HL-60/S4 (cell line): ENCODE data around the gene DHRS13.
"Not testable (repeated sequence)": the region's sequence is repeated elsewhere in the genome, so short reads cannot be mapped to it uniquely, and the experiment has no call there.

ENCODE experiments used
- in situ Hi-C: fragments of 300-500 bp; cut with MboI; formaldehyde crosslinking; loops from 2 replicates; pipeline ENCODE4 v1.14.3; 2022; ENCODE audit warnings: low sequenced_read_pairs

Gene DHRS13

GRCh38 chr17:28887871-28888471 is 14.9 kb downstream of the DHRS13 start:
- in situ Hi-C loops: no loop called here

DNA sequence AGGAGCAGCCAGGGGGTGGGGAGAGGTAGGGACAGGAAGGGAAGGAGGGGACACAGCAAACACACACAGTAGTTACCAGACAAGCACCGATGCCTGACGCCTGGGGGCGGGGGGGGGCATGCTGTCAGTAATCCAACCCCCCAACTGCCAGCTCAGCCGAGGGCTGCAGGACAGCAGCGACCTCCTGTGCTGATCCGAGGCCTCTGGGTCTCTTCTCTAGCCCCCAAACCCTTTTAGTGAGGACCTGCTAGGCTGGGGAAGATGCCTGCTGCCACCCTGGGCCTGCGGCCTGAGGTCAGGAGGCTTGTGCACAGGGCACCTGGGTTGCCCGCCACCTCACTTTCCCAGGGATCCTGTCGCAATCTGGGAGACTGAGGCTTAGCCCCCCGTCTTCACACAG is 16.9 kb downstream of the DHRS13 start:
- in situ Hi-C loops: no loop called here

DNA sequence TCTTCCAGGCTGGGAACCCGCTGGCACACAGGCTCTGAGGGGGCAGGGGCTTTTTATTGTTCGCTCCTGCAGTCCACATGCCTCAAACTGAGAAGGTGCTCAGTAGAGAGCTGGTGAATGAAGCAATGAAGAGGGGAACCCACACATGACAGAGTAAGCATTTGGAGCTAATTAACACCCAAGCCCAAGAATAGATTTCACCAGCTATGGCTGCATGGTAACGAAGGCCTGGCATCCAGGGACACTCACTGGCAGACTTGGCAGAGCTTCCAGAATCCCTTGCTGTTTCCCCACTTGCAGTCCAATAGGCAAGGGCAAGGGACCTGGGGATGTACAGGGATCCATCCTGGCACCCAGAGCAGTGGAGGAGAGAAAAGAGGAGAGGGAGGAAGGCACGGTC is 17.5 kb downstream of the DHRS13 start:
- in situ Hi-C loops: no loop called here

DNA sequence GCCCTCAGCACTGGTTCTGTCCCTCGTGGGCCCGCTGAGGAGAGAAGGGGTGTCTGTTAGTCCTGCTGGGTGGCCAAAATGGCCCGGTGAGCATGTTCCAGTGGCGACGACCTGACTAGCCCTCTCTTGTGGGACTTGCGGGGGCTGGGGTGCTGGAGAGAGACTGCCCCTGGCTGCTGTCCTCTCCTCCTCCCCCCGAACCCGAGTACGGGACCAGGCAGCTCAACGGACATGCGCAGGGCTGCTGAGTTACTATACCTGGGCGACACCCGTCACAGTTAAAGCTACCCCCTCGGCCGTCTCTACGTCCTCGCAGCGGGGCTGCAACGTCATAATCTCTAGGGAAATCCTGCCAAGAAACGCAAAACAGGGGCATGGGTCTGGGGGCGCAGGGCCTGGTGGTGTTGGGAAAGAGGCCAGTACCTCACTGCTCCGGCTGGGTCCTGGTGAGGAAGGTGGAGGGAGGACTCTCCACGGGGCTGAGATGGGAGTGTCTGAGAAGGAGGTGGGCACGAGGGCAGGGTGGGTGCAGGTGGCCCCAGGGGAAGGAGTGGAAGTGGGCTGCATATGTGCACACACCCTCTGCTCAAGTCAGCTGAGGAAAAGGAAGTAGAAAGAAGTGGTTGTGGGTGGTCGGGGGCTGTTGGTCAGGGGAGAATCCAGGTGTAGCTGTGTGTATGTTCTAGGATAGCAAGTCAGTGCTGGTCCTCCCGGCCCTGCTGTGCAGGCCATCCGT is 18.7 kb downstream of the DHRS13 start:
- in situ Hi-C loops: no loop called here

GRCh38 chr17:28882154-28882895 is 20.6 kb downstream of the DHRS13 start:
- in situ Hi-C loops: no loop called here

DNA sequence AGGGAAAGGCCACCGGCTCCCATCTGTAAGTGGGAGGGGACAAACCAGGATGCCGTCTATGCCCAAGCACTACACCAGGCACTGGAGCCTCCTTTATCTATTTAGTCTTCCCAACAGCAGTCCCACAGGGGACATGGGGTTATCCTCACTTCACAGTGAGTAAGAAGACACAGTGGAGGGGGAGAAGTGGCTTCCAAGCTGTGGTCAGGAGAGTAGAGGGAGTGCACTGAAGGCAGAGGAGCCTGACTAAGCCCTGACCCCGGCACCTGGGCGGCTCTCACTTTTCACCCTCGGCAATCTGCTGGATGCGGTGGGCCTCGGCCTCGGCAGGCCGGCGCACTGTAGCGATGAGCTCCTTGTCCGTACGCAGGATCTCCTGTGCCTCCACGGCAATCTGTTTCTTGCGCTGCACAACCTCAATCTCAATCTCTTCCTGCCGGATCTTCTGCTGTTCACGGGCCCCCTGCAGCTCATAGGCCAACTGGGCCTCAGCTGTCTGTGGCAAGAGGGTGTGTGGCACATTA is 21.3 kb downstream of the DHRS13 start:
- in situ Hi-C loops: no loop called here

GRCh38 chr17:28880572-28880945 is 22.3 kb downstream of the DHRS13 start:
- in situ Hi-C loops: no loop called here

DNA sequence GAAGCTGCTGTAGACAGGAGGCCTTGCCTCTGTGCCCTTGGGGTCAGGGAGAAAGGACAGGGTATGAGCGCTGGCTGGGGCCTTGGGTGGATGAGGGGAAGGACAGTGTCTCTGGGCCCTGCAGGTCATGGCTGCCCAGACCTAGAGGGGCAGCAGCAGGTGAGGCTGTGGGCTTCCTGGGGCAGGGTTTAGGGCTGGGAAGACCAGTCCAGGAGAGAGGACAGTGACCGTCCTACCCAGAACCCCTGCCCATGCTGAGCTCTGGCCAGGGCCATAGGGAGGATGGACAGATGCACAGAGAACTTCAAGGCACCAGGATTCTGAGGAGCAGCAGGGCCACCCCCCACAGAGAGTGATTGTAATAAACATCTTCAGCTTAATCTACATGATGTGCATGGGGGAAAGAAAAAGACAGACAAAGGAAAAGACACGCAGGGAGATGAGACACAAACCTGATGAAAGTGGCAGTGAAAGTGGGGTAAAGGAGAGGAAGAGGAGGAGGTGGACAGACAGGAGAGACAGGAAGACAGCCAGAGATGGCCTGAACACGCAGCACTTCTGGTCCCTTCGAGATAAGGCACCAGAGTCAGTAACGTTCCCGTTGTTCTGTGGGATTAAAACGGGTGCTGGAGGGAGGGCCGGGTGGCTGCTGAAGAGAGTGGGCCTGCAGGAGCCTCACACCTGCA is 22.9 kb downstream of the DHRS13 start:
- in situ Hi-C loops: no loop called here

DNA sequence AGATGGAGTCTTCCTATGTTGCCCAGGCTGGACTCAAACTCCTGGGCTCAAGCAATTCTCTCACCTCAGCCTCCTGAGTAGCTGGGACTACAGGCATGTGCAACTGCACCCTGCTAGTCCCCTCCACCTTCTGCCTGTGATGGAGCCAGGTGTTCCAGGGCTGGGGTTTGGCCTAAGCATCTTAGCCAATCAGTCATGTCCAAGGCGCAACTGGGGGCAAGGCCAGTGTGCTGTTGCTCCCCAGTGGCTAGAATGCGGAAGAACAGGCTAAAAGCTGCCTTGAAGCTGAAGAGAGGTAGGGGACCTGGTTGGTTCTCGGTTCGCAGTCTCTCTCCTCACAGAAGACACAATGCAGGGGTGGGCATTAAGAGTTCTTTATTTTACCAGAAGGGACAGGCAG is 23.9 kb downstream of the DHRS13 start:
- in situ Hi-C loops: no loop called here

DNA sequence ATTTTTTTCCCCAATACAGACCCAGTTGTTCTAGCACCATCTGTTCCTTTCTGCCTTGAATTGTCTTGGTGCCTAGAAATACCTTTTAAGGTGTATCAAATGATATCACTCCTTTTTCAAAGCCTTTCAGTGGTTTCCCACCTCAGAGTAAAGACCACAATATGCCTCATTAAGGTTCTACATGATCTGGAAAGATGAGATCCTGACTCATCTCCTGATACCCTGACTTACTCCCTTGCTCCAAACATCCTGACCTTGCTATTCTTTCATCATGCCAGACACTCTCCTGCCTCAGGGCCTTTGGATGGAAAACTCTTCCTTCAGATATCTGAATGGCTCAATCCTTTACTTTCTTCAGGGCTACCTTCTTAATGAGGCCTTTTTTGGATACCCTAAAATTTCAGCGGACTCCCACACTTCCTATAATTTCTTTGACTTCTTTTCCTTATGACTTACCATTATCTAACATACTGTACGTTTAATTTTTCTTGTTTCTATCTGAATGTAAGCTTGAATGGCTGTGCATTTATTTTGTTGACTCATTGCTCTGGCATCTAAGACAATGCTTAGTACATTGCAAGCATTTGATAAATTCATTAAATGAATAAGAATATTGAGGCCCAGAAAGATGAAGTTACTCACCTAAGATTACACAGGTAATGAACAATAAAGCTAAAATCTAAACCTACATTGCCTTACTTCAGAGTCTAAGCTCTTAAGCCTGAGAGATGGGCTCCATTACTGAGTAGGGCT is 24.5 kb downstream of the DHRS13 start:
- in situ Hi-C loops: no loop called here

- in situ Hi-C loops: not testable (repeated sequence)
Measured at GRCh38 chr17:28877150-28877711, 25.6 kb downstream of the DHRS13 start.

GRCh38 chr17:28875848-28876550 is 26.9 kb downstream of the DHRS13 start:
- in situ Hi-C loops: no loop called here

DNA sequence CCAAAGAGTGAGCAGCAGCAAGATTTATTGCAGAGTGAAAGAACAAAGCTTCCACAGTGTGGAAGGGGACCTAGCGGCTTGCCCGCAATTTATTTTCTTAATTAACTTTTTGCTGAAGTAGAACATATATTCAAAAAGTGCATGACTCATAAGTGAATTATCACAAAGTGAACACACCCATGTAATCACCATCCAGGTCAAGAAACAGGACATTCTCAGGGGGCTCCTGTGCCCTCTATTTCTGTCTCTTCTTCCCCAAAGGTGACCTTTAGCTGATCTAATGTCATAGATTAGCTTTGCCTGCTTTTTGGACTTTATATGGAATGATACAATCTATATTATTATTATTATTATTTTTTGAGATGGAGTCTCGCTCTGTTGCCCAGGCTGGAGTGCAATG is 28.1 kb downstream of the DHRS13 start:
- in situ Hi-C loops: no loop called here

DNA sequence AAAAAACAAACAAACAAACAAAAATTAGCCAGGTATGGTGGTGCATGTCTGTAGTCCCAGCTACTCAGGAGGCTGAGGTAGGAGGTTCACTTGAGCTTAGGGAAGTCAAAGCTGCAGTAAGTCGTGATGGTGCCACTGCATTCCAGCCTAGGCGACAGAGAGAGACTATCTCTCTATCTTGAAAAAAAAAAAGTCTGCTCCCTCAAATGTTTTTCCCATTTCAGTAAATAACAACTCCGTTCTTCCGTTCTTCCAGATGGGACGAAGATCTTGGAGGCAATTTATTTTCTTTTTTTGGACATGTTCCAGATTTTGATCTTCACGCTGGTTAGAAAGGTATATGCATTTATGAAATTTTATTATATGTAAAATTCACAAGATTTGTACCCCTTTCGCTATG is 29.0 kb downstream of the DHRS13 start:
- in situ Hi-C loops: no loop called here

- in situ Hi-C loops: no loop called here
Measured at GRCh38 chr17:28871056-28871579, 31.8 kb downstream of the DHRS13 start.

DNA sequence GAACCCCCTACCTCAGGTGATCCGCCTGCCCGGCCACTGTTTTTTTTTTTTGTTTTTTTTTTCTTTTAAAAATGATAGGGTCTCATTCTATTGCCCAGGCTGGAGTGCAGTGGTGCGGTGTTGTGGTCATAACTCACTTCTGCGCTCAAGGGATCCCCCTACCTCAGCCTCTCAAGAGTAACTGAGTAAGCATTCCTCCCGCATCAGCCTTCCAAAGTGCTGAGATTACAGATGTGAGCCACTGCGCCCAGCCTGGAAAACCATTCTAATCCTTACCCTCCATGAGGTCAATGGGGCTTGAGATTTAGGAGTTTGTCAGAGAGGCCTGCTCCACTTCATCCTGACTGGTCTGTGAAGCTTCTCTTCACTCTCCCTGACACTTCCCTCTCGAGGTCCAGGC is 35.6 kb downstream of the DHRS13 start:
- in situ Hi-C loops: no loop called here

- in situ Hi-C loops: no loop called here
Measured at GRCh38 chr17:28865946-28866752, 36.7 kb downstream of the DHRS13 start.

DNA sequence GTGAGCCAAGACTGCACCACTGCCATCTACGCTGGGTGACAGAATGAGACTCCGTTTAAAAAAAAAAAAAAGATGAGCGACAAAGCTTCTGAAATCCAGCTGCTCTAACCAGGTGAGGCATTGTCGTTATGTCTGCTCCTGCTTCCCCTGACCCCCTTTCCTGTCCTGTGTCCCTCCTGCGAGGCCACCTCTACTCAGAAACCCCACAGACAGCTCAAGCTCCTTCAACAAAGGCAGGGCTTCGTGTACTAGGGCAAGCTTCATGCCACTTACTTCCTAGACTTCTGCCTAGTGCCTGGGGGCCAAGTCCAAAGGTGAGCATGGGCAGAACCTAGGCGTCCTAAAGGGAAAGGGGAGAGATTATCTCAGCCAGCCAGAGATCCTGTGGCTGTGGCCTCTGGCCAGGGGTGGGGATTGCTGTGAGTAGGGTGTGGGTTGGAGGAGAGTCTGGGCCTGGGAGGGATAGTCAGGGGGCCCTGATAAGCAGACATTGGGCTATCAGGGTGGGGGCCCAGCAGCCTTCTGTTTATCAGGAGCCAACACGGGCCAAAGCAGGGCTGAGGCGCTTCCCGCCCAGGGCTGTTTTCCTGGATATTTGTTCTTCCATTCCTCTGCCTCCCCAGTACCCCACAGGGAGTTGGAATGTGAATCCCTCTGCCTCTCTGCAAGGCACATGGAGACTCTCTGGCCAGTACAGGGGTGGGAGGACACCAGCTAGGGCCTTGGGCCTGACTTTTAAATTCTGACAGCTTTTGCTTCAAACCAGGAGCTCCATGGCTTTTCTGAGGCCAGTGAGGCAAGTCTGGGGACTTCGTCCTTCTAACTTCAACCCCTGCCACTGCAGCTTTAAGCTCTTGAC is 37.7 kb downstream of the DHRS13 start:
- in situ Hi-C loops: no loop called here
